ENCODE measurements around the gene KIRREL3.

KIRREL3 gene

DNA sequence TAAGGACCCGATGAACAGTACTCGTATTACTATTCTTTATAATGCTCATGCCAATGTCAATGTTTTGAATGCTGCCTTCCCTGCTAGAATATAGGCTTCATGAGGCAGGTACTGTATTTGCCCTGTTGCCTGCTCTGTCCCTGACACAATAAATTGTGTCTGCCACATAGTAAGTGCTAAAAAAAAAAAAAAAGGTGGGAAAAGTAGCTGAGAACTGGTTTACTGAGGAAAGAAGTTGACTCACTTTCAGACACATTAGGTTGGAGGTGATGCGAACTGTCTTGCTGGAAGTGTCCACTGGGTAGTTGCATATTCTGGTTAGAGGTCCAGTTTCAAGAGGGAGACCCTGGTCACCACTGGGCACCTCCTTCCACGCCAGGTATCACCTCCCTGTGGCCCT is 255.9 kb downstream of the KIRREL3 start:
- Histone ChIP-seq H3K4ac (ENCODE audit: low read length) (no peak overlapping the region), H2BK12ac (ENCODE audit: low read length) (no peak overlapping the region), H3K36me3 (replicated peaks in 1 of 2; ENCODE audit: control insufficient read depth in 2 of 2, insufficient read depth in 2 of 2, low read length in 2 of 2) (no peaks in the 10 kb centered on the region), H3K23ac (ENCODE audit: low read depth, low read length, poor library complexity) (no peak overlapping the region), H2BK5ac (ENCODE audit: low read length) (no peak overlapping the region), H3K4me2 (ENCODE audit: insufficient read depth, low read length, poor library complexity, severe bottlenecking) (no peak overlapping the region), H3K4me1 (ENCODE audit: control insufficient read depth in 2 of 2, insufficient read depth in 1 of 2, low read depth in 1 of 2, low read length in 2 of 2) (no peaks in the 10 kb centered on the region), H3K9ac (ENCODE audit: low read depth, low read length, poor library complexity) (no peak overlapping the region), H4K8ac (ENCODE audit: low read depth, low read length) (no peak overlapping the region), H2BK120ac (ENCODE audit: low read depth, low read length) (no peak overlapping the region), H3K18ac (ENCODE audit: low read length) (no peak overlapping the region), H3K27ac (replicated peaks; ENCODE audit: low read length) (no peak overlapping the region), H2BK15ac (ENCODE audit: low read length) (no peak overlapping the region), H3K27me3 (ENCODE audit: control insufficient read depth in 3 of 3, insufficient read depth in 3 of 3, low read depth in 1 of 3, low read length in 3 of 3) (no peaks in the 10 kb centered on the region), H2AFZ (ENCODE audit: low read length) (no peak overlapping the region), H4K91ac (ENCODE audit: low read depth, low read length, poor library complexity) (no peak overlapping the region), H3K14ac (ENCODE audit: low read length) (no peak overlapping the region), H3K9me3 (replicated peaks in 1 of 2; ENCODE audit: control insufficient read depth in 2 of 2, insufficient read depth in 1 of 2, low read depth in 1 of 2, low read length in 2 of 2) (no peaks in the 10 kb centered on the region), H3K4me3 (ENCODE audit: low read length in 2 of 2) (no peak overlapping the region), H3K79me1 (ENCODE audit: low read depth, low read length) (no peaks in the 10 kb centered on the region), H2AK5ac (ENCODE audit: low read depth, low read length) (no peak overlapping the region)
- DNase-seq (ENCODE audit: low spot score) = no peak
- no CpG with 5 or more reads among the region's 4 CpGs for WGBS, 2 donors (ENCODE audit: extremely low coverage in 2 of 2, insufficient read length in 2 of 2, insufficient replicate concordance in 1 of 2)

DNA sequence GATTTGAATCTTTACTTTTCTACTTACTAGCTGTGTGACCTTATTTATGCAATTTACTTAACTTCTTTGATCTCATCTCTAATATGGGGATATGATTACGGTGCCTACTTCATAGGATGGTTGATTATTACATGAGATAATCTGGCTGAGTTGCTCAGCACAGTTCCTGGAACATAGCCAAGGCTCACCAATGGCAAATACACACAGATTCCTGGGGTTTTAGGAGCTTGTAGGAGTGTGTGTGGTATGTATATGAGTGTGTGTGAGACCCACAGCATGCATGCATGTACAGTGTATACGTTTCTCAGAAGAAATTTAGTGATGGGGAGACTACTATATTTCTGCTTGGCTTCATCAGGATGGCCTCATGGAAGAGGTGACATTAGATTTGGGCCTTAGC is 256.9 kb downstream of the KIRREL3 start:
- Histone ChIP-seq H3K4me2 (ENCODE audit: insufficient read depth, low read length, poor library complexity, severe bottlenecking) (no peak overlapping the region), H3K27me3 (ENCODE audit: control insufficient read depth in 3 of 3, insufficient read depth in 3 of 3, low read depth in 1 of 3, low read length in 3 of 3) (no peaks in the 10 kb centered on the region), H3K79me1 (ENCODE audit: low read depth, low read length) (no peaks in the 10 kb centered on the region), H3K27ac (replicated peaks; ENCODE audit: low read length) (no peak overlapping the region), H3K23ac (ENCODE audit: low read depth, low read length, poor library complexity) (no peak overlapping the region), H3K36me3 (replicated peaks in 1 of 2; ENCODE audit: control insufficient read depth in 2 of 2, insufficient read depth in 2 of 2, low read length in 2 of 2) (no peaks in the 10 kb centered on the region), H2BK15ac (ENCODE audit: low read length) (no peak overlapping the region), H2AFZ (ENCODE audit: low read length) (no peak overlapping the region), H3K4me1 (ENCODE audit: control insufficient read depth in 2 of 2, insufficient read depth in 1 of 2, low read depth in 1 of 2, low read length in 2 of 2) (no peaks in the 10 kb centered on the region), H2BK120ac (ENCODE audit: low read depth, low read length) (no peak overlapping the region), H4K8ac (ENCODE audit: low read depth, low read length) (no peak overlapping the region), H2AK5ac (ENCODE audit: low read depth, low read length) (no peak overlapping the region), H3K4ac (ENCODE audit: low read length) (no peak overlapping the region), H3K9ac (ENCODE audit: low read depth, low read length, poor library complexity) (no peak overlapping the region), H3K9me3 (replicated peaks in 1 of 2; ENCODE audit: control insufficient read depth in 2 of 2, insufficient read depth in 1 of 2, low read depth in 1 of 2, low read length in 2 of 2) (no peaks in the 10 kb centered on the region), H4K91ac (ENCODE audit: low read depth, low read length, poor library complexity) (no peak overlapping the region), H2BK5ac (ENCODE audit: low read length) (no peak overlapping the region), H3K18ac (ENCODE audit: low read length) (no peak overlapping the region), H3K14ac (ENCODE audit: low read length) (no peak overlapping the region), H3K4me3 (ENCODE audit: low read length in 2 of 2) (no peak overlapping the region), H2BK12ac (ENCODE audit: low read length) (no peak overlapping the region)
- no peak for DNase-seq (ENCODE audit: low spot score)
- WGBS, 2 donors (ENCODE audit: extremely low coverage in 2 of 2, insufficient read length in 2 of 2, insufficient replicate concordance in 1 of 2) = no CpG with 5 or more reads among the region's 2 CpGs

DNA sequence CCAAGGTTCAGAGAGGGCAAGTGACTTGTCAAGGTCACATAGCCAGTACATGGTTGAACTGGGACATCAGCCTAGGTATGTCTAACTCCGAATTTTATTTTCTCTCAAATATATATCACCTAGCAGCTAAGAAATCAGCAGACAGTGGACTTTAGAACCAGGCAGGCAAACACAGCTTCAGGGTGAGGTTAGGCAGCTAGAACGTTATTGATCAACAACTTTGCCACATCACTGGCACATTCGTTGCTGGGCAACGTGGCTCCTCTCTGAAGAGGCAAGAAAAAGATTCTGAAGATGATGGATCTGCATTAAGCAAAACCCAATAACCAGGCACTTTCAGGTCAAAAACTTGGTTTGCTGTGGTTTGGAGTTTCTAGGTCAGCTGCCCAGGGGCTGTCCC is 258.0 kb downstream of the KIRREL3 start:
- no peaks in the 10 kb centered on the region for H3K79me1 ChIP-seq (ENCODE audit: low read depth, low read length)
- no peaks in the 10 kb centered on the region for H3K36me3 ChIP-seq (replicated peaks in 1 of 2; ENCODE audit: control insufficient read depth in 2 of 2, insufficient read depth in 2 of 2, low read length in 2 of 2)
- H3K27me3 ChIP-seq (ENCODE audit: control insufficient read depth in 3 of 3, insufficient read depth in 3 of 3, low read depth in 1 of 3, low read length in 3 of 3) = no peaks in the 10 kb centered on the region
- H3K4me1 ChIP-seq (ENCODE audit: control insufficient read depth in 2 of 2, insufficient read depth in 1 of 2, low read depth in 1 of 2, low read length in 2 of 2) = no peaks in the 10 kb centered on the region
- H3K4me3 ChIP-seq (ENCODE audit: low read length in 2 of 2) = no peak overlapping the region
- no peak overlapping the region for H3K27ac ChIP-seq (replicated peaks; ENCODE audit: low read length)
- H3K14ac ChIP-seq (ENCODE audit: low read length) = no peak overlapping the region
- no peaks in the 10 kb centered on the region for H3K9me3 ChIP-seq (replicated peaks in 1 of 2; ENCODE audit: control insufficient read depth in 2 of 2, insufficient read depth in 1 of 2, low read depth in 1 of 2, low read length in 2 of 2)
- no peak overlapping the region for H3K4ac ChIP-seq (ENCODE audit: low read length)
- H2BK120ac ChIP-seq (ENCODE audit: low read depth, low read length) = no peak overlapping the region
- no peak overlapping the region for H4K91ac ChIP-seq (ENCODE audit: low read depth, low read length, poor library complexity)
- no peak overlapping the region for H2AFZ ChIP-seq (ENCODE audit: low read length)
- no peak overlapping the region for H3K9ac ChIP-seq (ENCODE audit: low read depth, low read length, poor library complexity)
- H3K23ac ChIP-seq (ENCODE audit: low read depth, low read length, poor library complexity) = no peak overlapping the region
- WGBS, 2 donors (ENCODE audit: extremely low coverage in 2 of 2, insufficient read length in 2 of 2, insufficient replicate concordance in 1 of 2) = no CpG with 5 or more reads among the region's 4 CpGs
- no peak overlapping the region for H3K18ac ChIP-seq (ENCODE audit: low read length)
- H2BK5ac ChIP-seq (ENCODE audit: low read length) = no peak overlapping the region
- H4K8ac ChIP-seq (ENCODE audit: low read depth, low read length) = no peak overlapping the region
- H2BK12ac ChIP-seq (ENCODE audit: low read length) = no peak overlapping the region
- H2BK15ac ChIP-seq (ENCODE audit: low read length) = no peak overlapping the region
- H3K4me2 ChIP-seq (ENCODE audit: insufficient read depth, low read length, poor library complexity, severe bottlenecking) = no peak overlapping the region
- H2AK5ac ChIP-seq (ENCODE audit: low read depth, low read length) = no peak overlapping the region
- no peak for DNase-seq (ENCODE audit: low spot score)

DNA sequence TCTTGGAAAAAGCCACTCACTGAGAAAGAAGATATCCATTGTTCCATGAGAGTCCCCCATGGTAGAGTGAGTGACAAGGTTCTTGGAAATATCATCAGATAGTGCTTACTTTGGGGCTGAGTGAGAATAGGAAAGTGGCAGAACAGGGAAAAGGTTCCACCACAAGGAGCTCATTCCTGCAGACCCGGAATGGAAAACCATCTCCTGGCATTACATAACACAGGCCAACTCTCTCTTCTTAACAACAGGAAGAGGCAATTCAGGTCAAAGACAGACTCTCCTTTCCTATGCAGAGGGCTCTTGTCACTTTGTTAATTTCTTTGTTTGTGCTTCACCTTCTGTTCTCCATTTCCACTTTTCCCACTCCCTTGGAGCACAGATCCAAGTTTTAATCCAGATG is 259.7 kb downstream of the KIRREL3 start:
- no peak overlapping the region for H2BK5ac ChIP-seq (ENCODE audit: low read length)
- H4K91ac ChIP-seq (ENCODE audit: low read depth, low read length, poor library complexity) = no peak overlapping the region
- H3K23ac ChIP-seq (ENCODE audit: low read depth, low read length, poor library complexity) = no peak overlapping the region
- no peak overlapping the region for H3K27ac ChIP-seq (replicated peaks; ENCODE audit: low read length)
- no peak overlapping the region for H3K4me2 ChIP-seq (ENCODE audit: insufficient read depth, low read length, poor library complexity, severe bottlenecking)
- peaks cover 0 to 5% of the 10 kb centered on the region in 2 donors for H3K4me1 ChIP-seq (ENCODE audit: control insufficient read depth in 2 of 2, insufficient read depth in 1 of 2, low read depth in 1 of 2, low read length in 2 of 2)
- no CpG with 5 or more reads among the region's 1 CpG for WGBS, 2 donors (ENCODE audit: extremely low coverage in 2 of 2, insufficient read length in 2 of 2, insufficient replicate concordance in 1 of 2)
- DNase-seq (ENCODE audit: low spot score) = no peak
- H3K79me1 ChIP-seq (ENCODE audit: low read depth, low read length) = no peaks in the 10 kb centered on the region
- no peak overlapping the region for H2BK120ac ChIP-seq (ENCODE audit: low read depth, low read length)
- H2AFZ ChIP-seq (ENCODE audit: low read length) = no peak overlapping the region
- no peak overlapping the region for H3K14ac ChIP-seq (ENCODE audit: low read length)
- H2AK5ac ChIP-seq (ENCODE audit: low read depth, low read length) = no peak overlapping the region
- no peak overlapping the region for H4K8ac ChIP-seq (ENCODE audit: low read depth, low read length)
- H3K27me3 ChIP-seq (ENCODE audit: control insufficient read depth in 3 of 3, insufficient read depth in 3 of 3, low read depth in 1 of 3, low read length in 3 of 3) = no peaks in the 10 kb centered on the region
- H3K4me3 ChIP-seq (ENCODE audit: low read length in 2 of 2) = no peak overlapping the region
- H3K36me3 ChIP-seq (replicated peaks in 1 of 2; ENCODE audit: control insufficient read depth in 2 of 2, insufficient read depth in 2 of 2, low read length in 2 of 2) = no peaks in the 10 kb centered on the region
- H2BK12ac ChIP-seq (ENCODE audit: low read length) = no peak overlapping the region
- no peak overlapping the region for H3K9ac ChIP-seq (ENCODE audit: low read depth, low read length, poor library complexity)
- no peak overlapping the region for H3K4ac ChIP-seq (ENCODE audit: low read length)
- H2BK15ac ChIP-seq (ENCODE audit: low read length) = no peak overlapping the region
- H3K9me3 ChIP-seq (replicated peaks in 1 of 2; ENCODE audit: control insufficient read depth in 2 of 2, insufficient read depth in 1 of 2, low read depth in 1 of 2, low read length in 2 of 2) = no peaks in the 10 kb centered on the region
- H3K18ac ChIP-seq (ENCODE audit: low read length) = no peak overlapping the region

All from neuronal stem cell (in vitro differentiated cells).